IMR-90 (cell line): ENCODE data around the gene SNAPC2. TPM values are rescaled to one million over a fixed set of nuclear protein-coding genes. Genes with fewer than 3 reads are reported as not detected.

Source experiments
- ATAC-seq: fragments of 200-7000 bp; cut with Tn5 transposase; 2 replicates; pipeline ENCODE4 v1.9.1; 2020; ENCODE audit warnings: low read depth, mild to moderate bottlenecking, moderate library complexity
- BruUV-seq: library from RNA; stranded (reverse); fragments of 400-500 nt; replicated peaks from 2 replicates; lab custom pipeline; 2021; lab: Mats Ljungman, UMichigan
- CTCF ChIA-PET: fragments of 300-600 bp; formaldehyde crosslinking; extraction: SDS; loops from one replicate; lab custom pipeline; 2021; ENCODE audit warnings: antibody characterized with exemption; lab: Yijun Ruan, JAX
- POLR2A ChIA-PET: fragments of 300-600 bp; sonication (Branson Sonifier 250); formaldehyde crosslinking; loops from one replicate; lab custom pipeline; 2022; ENCODE audit warnings: antibody characterized with exemption; ENCODE audit not compliant: unreplicated experiment; lab: Charles Lee
- DNase-seq: peaks from one replicate; pipeline ENCODE4 v3.0.0; 2013
- H2AFZ ChIP-seq: replicated peaks from 2 replicates; pipeline ENCODE3; 2013; ENCODE audit warnings: low read length, mild to moderate bottlenecking; ENCODE audit not compliant: poor library complexity
- H2AK5ac ChIP-seq: 2 replicates; pipeline ENCODE4 v1.6.1; 2013; ENCODE audit warnings: low read depth, low read length, inconsistent platforms
- H2AK9ac ChIP-seq: replicated peaks from 2 replicates; pipeline ENCODE3; 2013; ENCODE audit warnings: mild to moderate bottlenecking, low read depth, low read length, moderate library complexity; ENCODE audit not compliant: poor library complexity
- H2BK120ac ChIP-seq: 2 replicates; pipeline ENCODE4 v1.6.1; 2013; ENCODE audit warnings: low read depth, low read length, inconsistent platforms
- H2BK15ac ChIP-seq: 3 replicates; pipeline ENCODE4 v1.6.1; 2013; ENCODE audit warnings: low read depth, low read length, inconsistent platforms
- H2BK20ac ChIP-seq: 2 replicates; pipeline ENCODE4 v1.6.1; 2013; ENCODE audit warnings: low read depth, mild to moderate bottlenecking, inconsistent platforms, low read length, moderate library complexity
- H2BK5ac ChIP-seq: 2 replicates; pipeline ENCODE4 v1.6.1; 2013; ENCODE audit warnings: mild to moderate bottlenecking, low read depth, low read length, inconsistent platforms; ENCODE audit not compliant: poor library complexity, severe bottlenecking
- H3K14ac ChIP-seq: replicated peaks from 2 replicates; pipeline ENCODE4 v1.6.1; 2013; ENCODE audit warnings: low read depth, low read length, inconsistent platforms
- H3K18ac ChIP-seq: 2 replicates; pipeline ENCODE4 v1.6.1; 2013; ENCODE audit warnings: low read depth, low read length, control low read depth
- H3K23ac ChIP-seq: 2 replicates; pipeline ENCODE4 v1.6.1; 2013; ENCODE audit warnings: low read depth, low read length, inconsistent platforms
- H3K27ac ChIP-seq: 2 replicates; pipeline ENCODE4 v1.5.1; 2013; ENCODE audit warnings: mild to moderate bottlenecking, control low read depth, low read length; ENCODE audit not compliant: insufficient read depth
- H3K27me3 ChIP-seq: 2 replicates; pipeline ENCODE4 v1.6.1; 2013; ENCODE audit warnings: low read length; ENCODE audit not compliant: control insufficient read depth, insufficient read depth
- H3K36me3 ChIP-seq: 2 replicates; pipeline ENCODE4 v1.6.1; 2013; ENCODE audit warnings: low read length, mixed read lengths; ENCODE audit not compliant: control insufficient read depth, insufficient read depth
- H3K4ac ChIP-seq: 2 replicates; pipeline ENCODE4 v1.6.1; 2013; ENCODE audit warnings: low read depth, low read length, inconsistent platforms
- H3K4me1 ChIP-seq: 2 replicates; pipeline ENCODE4 v1.6.1; 2013; ENCODE audit warnings: low read length, mixed read lengths; ENCODE audit not compliant: control insufficient read depth, insufficient read depth
- H3K4me2 ChIP-seq: 2 replicates; pipeline ENCODE4 v1.6.1; 2013; ENCODE audit warnings: low read depth, mild to moderate bottlenecking, control low read depth, low read length, moderate library complexity
- H3K4me3 ChIP-seq: 2 replicates; pipeline ENCODE4 v1.5.1; 2013; ENCODE audit warnings: low read depth, mild to moderate bottlenecking, control low read depth, low read length, moderate library complexity; ENCODE audit not compliant: insufficient read depth
- H3K56ac ChIP-seq: 2 replicates; pipeline ENCODE4 v1.6.1; 2013; ENCODE audit warnings: low read length, inconsistent platforms; ENCODE audit not compliant: insufficient read depth; ENCODE audit errors: extremely low read depth
- H3K79me1 ChIP-seq, 2 experiments: 2 replicates each; pipeline ENCODE4 v1.6.1; 2013; ENCODE audit warnings: low read length in 2 of 2, inconsistent platforms in 1 of 2, low read depth in 1 of 2
- H3K9ac ChIP-seq: 2 replicates; pipeline ENCODE4 v1.6.1; 2013; ENCODE audit warnings: low read depth, low read length, control low read depth
- H3K9me1 ChIP-seq: 2 replicates; pipeline ENCODE4 v1.6.1; 2013; ENCODE audit warnings: low read length, inconsistent platforms; ENCODE audit not compliant: insufficient read depth
- H3K9me3 ChIP-seq: 2 replicates; pipeline ENCODE4 v1.6.1; 2013; ENCODE audit warnings: low read length; ENCODE audit not compliant: control insufficient read depth, insufficient read depth
- H4K20me1 ChIP-seq: 2 replicates; pipeline ENCODE4 v1.6.1; 2013; ENCODE audit warnings: low read length, inconsistent platforms; ENCODE audit not compliant: insufficient read depth
- H4K5ac ChIP-seq: 2 replicates; pipeline ENCODE4 v1.6.1; 2013; ENCODE audit warnings: mild to moderate bottlenecking, low read depth, low read length, control low read depth
- H4K8ac ChIP-seq, 2 experiments: 2 replicates each; pipeline ENCODE4 v1.6.1; 2013; ENCODE audit warnings: low read depth in 2 of 2, low read length in 2 of 2, control low read depth in 1 of 2, inconsistent platforms in 1 of 2
- H4K91ac ChIP-seq: 2 replicates; pipeline ENCODE4 v1.6.1; 2013; ENCODE audit warnings: low read depth, low read length, inconsistent platforms; ENCODE audit not compliant: insufficient read depth
- CHD1 ChIP-seq: IDR thresholded peaks from 2 replicates; pipeline ENCODE4 v1.6.1; 2012; ENCODE audit warnings: low read depth, low read length, improper control_type of control experiment
- ELK1 ChIP-seq: fragments of 150-350 bp; IDR thresholded peaks from 2 replicates; pipeline ENCODE4 v1.6.1; 2016; ENCODE audit warnings: low read depth, mild to moderate bottlenecking, low read length, moderate library complexity, borderline replicate concordance
- FOS ChIP-seq: fragments of 150-350 bp; IDR thresholded peaks from 2 replicates; pipeline ENCODE4 v1.6.1; 2016; ENCODE audit warnings: low read depth, low read length
- MAZ ChIP-seq: IDR thresholded peaks from 2 replicates; pipeline ENCODE4 v1.6.1; 2012; ENCODE audit warnings: low read depth, mild to moderate bottlenecking, low read length, improper control_type of control experiment, moderate library complexity, borderline replicate concordance
- RAD21 ChIP-seq: IDR thresholded peaks from 2 replicates; pipeline ENCODE4 v1.6.1; 2012; ENCODE audit warnings: low read length, improper control_type of control experiment
- RFX5 ChIP-seq: IDR thresholded peaks from 2 replicates; pipeline ENCODE4 v1.8.0; 2012; ENCODE audit warnings: low read depth, mild to moderate bottlenecking, low read length, moderate library complexity
- WGBS, 2 experiments: methylation state at CpG; one replicate each; pipeline versions ENCODE4 v1.1.5 to v1.1.7; 2013; ENCODE audit warnings: missing lambda C conversion rate in 2 of 2; ENCODE audit not compliant: insufficient read length in 1 of 2; ENCODE audit errors: extremely low coverage in 2 of 2; 5-methylcytosine and 5-hydroxymethylcytosine counted together
- dilution Hi-C: fragments of 300-500 bp; cut with HindIII; formaldehyde crosslinking; loops from one replicate; pipeline ENCODE4 v1.14.3; 2018; ENCODE audit warnings: low sequenced_read_pairs; ENCODE audit not compliant: unreplicated experiment
- in situ Hi-C: fragments of 300-500 bp; cut with MboI; formaldehyde crosslinking; loops from 3 replicates; pipeline ENCODE4 v1.14.3; 2019; ENCODE audit warnings: low sequenced_read_pairs, inconsistent platforms, mixed read lengths
- intact Hi-C: fragments of 100-400 bp; cut with micrococcal nuclease; formaldehyde crosslinking; loops from 2 replicates; pipeline ENCODE4 v1.10.0; 2022
- polyA plus RNA-seq, 3 experiments: library from polyadenylated mRNA; depleted of rRNA; stranded (reverse); fragments of >200 nt; gene quantifications; 2 replicates each; pipeline ENCODE4 v1.2.3, GENCODE V29; 2012; ENCODE audit warnings: low replicate concordance in 1 of 3
- total RNA-seq: library from RNA; depleted of rRNA; stranded (reverse); fragments of >200 nt; gene quantifications from 2 replicates; pipeline ENCODE4 v1.2.3, GENCODE V29; 2012

Gene SNAPC2
- total and polyA plus RNA-seq, 2 of the 4 experiments (the other 2 are of a cell fraction), result 12.5 to 29.2 TPM

GRCh38 chr19:7932276-7932929, 12.3 kb downstream of the SNAPC2 start:
- CTCF ChIA-PET, result no interaction called here
- Histone ChIP-seq H3K4me2 (no peak overlapping the region), H3K27ac (no peak overlapping the region), H2AFZ (no peak overlapping the region), H2AK9ac (no peak overlapping the region), H3K79me1 (peaks cover 5 to 24% of the 10 kb centered on the region in 2 experiments; a peak in 2 of 4 replicates), H3K9ac (no peak overlapping the region), H2BK15ac (no peak overlapping the region), H3K23ac (no peak overlapping the region), H3K18ac (no peak overlapping the region), H4K8ac (no peak overlapping the region), H4K20me1 (peaks cover 15% of the 10 kb centered on the region), H3K9me3 (no peaks in the 10 kb centered on the region), H3K36me3 (peaks cover 60% of the 10 kb centered on the region), H3K4ac (no peak overlapping the region), H2BK120ac (no peak overlapping the region), H4K5ac (no peak overlapping the region), H3K4me3 (no peak overlapping the region), H4K91ac (no peak overlapping the region), H3K56ac (no peak overlapping the region), H2BK20ac (no peak overlapping the region), H3K14ac (no peak overlapping the region), H2AK5ac (no peak overlapping the region), H2BK5ac (no peak overlapping the region), H3K9me1 (peaks cover 8% of the 10 kb centered on the region; the same call in 1 of the 2 replicates), H3K27me3 (no peaks in the 10 kb centered on the region), H3K4me1 (peaks cover 16% of the 10 kb centered on the region)
- BruUV-seq, result no TSS peak
- POLR2A ChIA-PET, result no interaction called here
- intact Hi-C loops (no loop called here), dilution Hi-C loops (no loop called here), in situ Hi-C loops (no loop called here)
- ATAC-seq (no peak), DNase-seq (no peak)
- 99% methylated on average over 12 of the region's 32 CpGs; no CpG with 5 or more reads in 1 of the 2 experiments for WGBS, 2 experiments
- TF ChIP-seq CHD1 (no peak), RAD21 (no peak), FOS (no peak), MAZ (no peak), ELK1 (no peak), RFX5 (no peak)
